ENCODE results near the gene ST3GAL6.
"Not testable (repeated sequence)": the region's sequence is repeated elsewhere in the genome, so short reads cannot be mapped to it uniquely, and the experiment has no call there.

ST3GAL6 gene

DNA sequence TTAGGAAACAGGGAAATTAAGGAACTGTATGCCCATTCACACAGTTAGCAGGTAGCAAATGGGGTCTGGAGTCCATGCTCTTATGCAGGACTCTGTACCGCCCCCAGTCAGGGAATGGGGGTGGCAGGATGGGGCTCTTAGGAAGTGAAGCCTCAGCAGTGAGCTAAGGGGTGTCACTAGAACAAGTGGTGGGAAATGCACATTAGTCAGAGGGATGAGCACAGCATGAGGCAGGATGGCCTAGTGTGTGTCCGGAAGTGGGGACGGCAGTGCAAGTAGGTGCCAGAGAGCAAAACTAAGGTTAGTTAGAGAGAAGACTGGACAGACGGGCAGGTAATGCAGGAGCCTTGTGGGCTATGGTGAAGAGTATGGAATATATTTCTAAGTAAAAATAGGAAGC, 60.7 kb downstream of the ST3GAL6 start:
- no peak for DNase-seq (ENCODE audit: low spot score)
- TF ChIP-seq CTCF (IDR thresholded peaks at IDR 0.05; ENCODE audit: extremely low read depth, missing control alignments), result no peak

- no peak for TF ChIP-seq CTCF (IDR thresholded peaks at IDR 0.05; ENCODE audit: extremely low read depth, missing control alignments)
- no peak for DNase-seq (ENCODE audit: low spot score)
Observed at GRCh38 chr3:98824256-98824655, 61.1 kb downstream of the ST3GAL6 start.

- DNase-seq (ENCODE audit: low spot score), result no peak
- TF ChIP-seq CTCF (IDR thresholded peaks at IDR 0.05; ENCODE audit: extremely low read depth, missing control alignments), result no peak
Observed at GRCh38 chr3:98826126-98826525, 63.0 kb downstream of the ST3GAL6 start.

- no peak for TF ChIP-seq CTCF (IDR thresholded peaks at IDR 0.05; ENCODE audit: extremely low read depth, missing control alignments)
- DNase-seq (ENCODE audit: low spot score), result no peak
Observed at GRCh38 chr3:98827221-98827920, 64.2 kb downstream of the ST3GAL6 start.

- TF ChIP-seq CTCF (IDR thresholded peaks at IDR 0.05; ENCODE audit: extremely low read depth, missing control alignments), result no peak
- no peak for DNase-seq (ENCODE audit: low spot score)
Observed at GRCh38 chr3:98829246-98829832, 66.2 kb downstream of the ST3GAL6 start.

- not testable (repeated sequence) for DNase-seq (ENCODE audit: low spot score)
Observed at GRCh38 chr3:98831060-98831459, 67.9 kb downstream of the ST3GAL6 start.

DNA sequence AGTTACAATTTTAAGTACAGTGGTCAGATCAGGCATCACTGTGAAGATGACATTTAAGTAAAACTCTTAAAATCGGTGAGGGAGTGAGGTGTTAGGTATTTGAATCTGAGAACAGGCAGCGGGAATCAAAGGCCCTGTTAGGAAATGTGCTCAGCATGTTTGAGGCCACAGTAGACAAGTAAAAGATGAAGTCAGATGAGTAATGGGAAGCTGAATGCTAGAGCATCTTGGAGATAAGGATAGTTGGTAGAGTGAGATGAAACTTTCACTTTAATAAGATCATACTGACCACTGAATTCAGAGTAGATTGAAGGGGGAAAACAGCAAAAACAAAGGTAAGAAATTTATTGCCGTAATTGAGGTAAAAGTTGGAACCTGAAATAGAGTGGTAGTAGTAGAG, 76.7 kb downstream of the ST3GAL6 start:
- DNase-seq (ENCODE audit: low spot score), result no peak
- no peak for TF ChIP-seq CTCF (IDR thresholded peaks at IDR 0.05; ENCODE audit: extremely low read depth, missing control alignments)

All from GM20000 (cell line).